Measurements from ENCODE around the gene POU6F2.

GRCh38 chr7:39181398-39181797 is 203.7 kb downstream of the POU6F2 start:
- no peak for TF ChIP-seq CTCF (conservative IDR thresholded peaks at IDR 0.05; ENCODE audit: low read depth, low read length)
- TF ChIP-seq POLR2A (IDR thresholded peaks at IDR 0.05; ENCODE audit: low read depth, low read length), result no peak
- TF ChIP-seq RFX5 (IDR thresholded peaks at IDR 0.05; ENCODE audit: low read depth, low read length), result no peak

Data from IMR-90 (cell line).